B cell (primary cell): ENCODE measurements around the gene GLUD1. TPM values are rescaled to one million over a fixed set of nuclear protein-coding genes. Genes with fewer than 3 reads are reported as not detected.

Experiments
- ATAC-seq: fragments of 200-7000 bp; cut with Tn5 transposase; one replicate; pipeline ENCODE4 v1.10.0; 2021; ENCODE audit warnings: low read depth, mild to moderate bottlenecking, moderate number of reproducible peaks, moderate library complexity
- CTCF ChIA-PET: fragments of 350-600 bp; sonication (Branson Sonifier 250); formaldehyde crosslinking; loops from one replicate; lab custom pipeline; 2021; ENCODE audit warnings: antibody characterized with exemption, inconsistent platforms; lab: Charles Lee
- POLR2A ChIA-PET: fragments of 350-600 bp; sonication (Branson Sonifier 250); formaldehyde crosslinking; loops from one replicate; lab custom pipeline; 2021; ENCODE audit warnings: antibody characterized with exemption; lab: Charles Lee
- DNase-seq: peaks from one replicate; pipeline ENCODE4 v3.0.0; 2013
- H2AFZ ChIP-seq: 2 replicates; pipeline ENCODE4 v1.6.1; 2012; ENCODE audit warnings: mild to moderate bottlenecking, low read depth, low read length; ENCODE audit not compliant: insufficient read depth, poor library complexity, severe bottlenecking
- H3K27ac ChIP-seq, 2 donors: 1 replicate in 1 of 2; 2 replicates in 1 of 2; pipeline ENCODE4 v1.5.1; 2012 to 2013; ENCODE audit warnings: low read length in 2 of 2, mild to moderate bottlenecking in 2 of 2, moderate library complexity in 1 of 2
- H3K27me3 ChIP-seq, 4 experiments: fragments of 200-600 bp in 1 of 4; sonication (generic) in 1 of 4; replicated peaks in 1 of 4; 1 replicate in 2 of 4; 2 replicates in 2 of 4; pipeline versions ENCODE4 v1.6.1 to v1.7.0; 2013 to 2016; ENCODE audit warnings: low read length in 3 of 4, mild to moderate bottlenecking in 2 of 4, mixed read lengths in 1 of 4, moderate library complexity in 1 of 4; ENCODE audit not compliant: insufficient read depth in 4 of 4, control insufficient read depth in 3 of 4; ENCODE audit errors: control extremely low read depth in 1 of 4
- H3K36me3 ChIP-seq, 2 experiments: replicated peaks in 1 of 2; 1 replicate in 1 of 2; 2 replicates in 1 of 2; pipeline versions ENCODE4 v1.6.1 to v1.7.1; 2013; ENCODE audit warnings: low read length in 1 of 2; ENCODE audit not compliant: insufficient read depth in 2 of 2, control insufficient read depth in 1 of 2; ENCODE audit errors: control extremely low read depth in 1 of 2, extremely low read depth in 1 of 2
- H3K4me1 ChIP-seq, 2 donors: fragments of 200-600 bp in 1 of 2; sonication (generic) in 1 of 2; 1 replicate in 1 of 2; 2 replicates in 1 of 2; pipeline versions ENCODE4 v1.5.1 to v1.6.1; 2013 to 2017; ENCODE audit warnings: low read length in 2 of 2; ENCODE audit not compliant: control insufficient read depth in 2 of 2, insufficient read depth in 2 of 2
- H3K4me2 ChIP-seq: replicated peaks from 2 replicates; pipeline ENCODE3; 2012; ENCODE audit warnings: mild to moderate bottlenecking, low read depth, low read length; ENCODE audit not compliant: poor library complexity, severe bottlenecking
- H3K4me3 ChIP-seq, 5 experiments: fragments of 200-600 bp in 1 of 5; sonication (generic) in 1 of 5; 1 replicate in 3 of 5; 2 replicates in 2 of 5; pipeline versions ENCODE4 v1.5.1 to v1.7.0; 2011 to 2016; ENCODE audit warnings: low read length in 4 of 5, mild to moderate bottlenecking in 4 of 5, low read depth in 2 of 5, control low read depth in 1 of 5, moderate library complexity in 1 of 5; ENCODE audit not compliant: insufficient read depth in 1 of 5; ENCODE audit errors: control extremely low read depth in 1 of 5, extremely low read depth in 1 of 5
- H3K79me2 ChIP-seq: fragments of 200-600 bp; sonication (generic); one replicate; pipeline ENCODE4 v1.6.0; 2016; ENCODE audit warnings: low read length; ENCODE audit not compliant: control insufficient read depth, insufficient read depth
- H3K9ac ChIP-seq: fragments of 200-600 bp; sonication (generic); 2 replicates; pipeline ENCODE4 v1.6.1; 2017; ENCODE audit warnings: mild to moderate bottlenecking, low read length, moderate library complexity
- H3K9me3 ChIP-seq, 3 donors: one replicate each; pipeline versions ENCODE4 v1.6.1 to v1.7.1; 2013; ENCODE audit warnings: low read length in 2 of 3; ENCODE audit not compliant: control insufficient read depth in 2 of 3, insufficient read depth in 1 of 3; ENCODE audit errors: control extremely low read depth in 1 of 3
- H4K20me1 ChIP-seq: 2 replicates; pipeline ENCODE4 v1.6.0; 2012; ENCODE audit warnings: mild to moderate bottlenecking, low read length; ENCODE audit not compliant: insufficient read depth, control insufficient read depth, poor library complexity, severe bottlenecking
- H3K27ac Mint-ChIP-seq: one replicate; pipeline ENCODE4 v1.8.0; 2021; ENCODE audit warnings: mixed read lengths
- H3K27me3 Mint-ChIP-seq: one replicate; pipeline ENCODE4 v1.8.0; 2021; ENCODE audit warnings: mixed read lengths
- H3K4me1 Mint-ChIP-seq: one replicate; pipeline ENCODE4 v1.8.0; 2021; ENCODE audit warnings: mixed read lengths
- H3K4me3 Mint-ChIP-seq: one replicate; pipeline ENCODE4 v1.8.0; 2021; ENCODE audit warnings: mixed read lengths
- H3K9me3 Mint-ChIP-seq: one replicate; pipeline ENCODE4 v1.8.0; 2022; ENCODE audit warnings: mixed read lengths; ENCODE audit not compliant: insufficient read depth
- CTCF ChIP-seq: fragments of 200-600 bp; IDR thresholded peaks from one replicate; pipeline ENCODE4 v1.8.0; 2022; ENCODE audit warnings: antibody characterized with exemption, mild to moderate bottlenecking
- EZH2 ChIP-seq: IDR thresholded peaks from 2 replicates; pipeline ENCODE4 v1.6.1; 2012; ENCODE audit warnings: borderline replicate concordance, low read depth, mild to moderate bottlenecking, moderate library complexity, low read length; ENCODE audit not compliant: insufficient read depth, poor library complexity, severe bottlenecking
- WGBS: methylation state at CpG from one replicate; pipeline ENCODE4 v1.1.5; 2013; ENCODE audit warnings: missing lambda C conversion rate; ENCODE audit not compliant: insufficient coverage; 5-methylcytosine and 5-hydroxymethylcytosine counted together
- intact Hi-C: fragments of 100-400 bp; cut with micrococcal nuclease; formaldehyde crosslinking; loops from one replicate; pipeline ENCODE4 v1.10.0; 2022
- polyA plus RNA-seq: library from polyadenylated mRNA; depleted of rRNA; stranded (reverse); fragments of >200 nt; gene quantifications from 2 replicates; pipeline ENCODE4 v1.2.3, GENCODE V29; 2012
- total RNA-seq, 2 donors: library from RNA; stranded (reverse); fragments of 120-200 nt in 1 of 2; gene quantifications; 1 replicate in 1 of 2; 2 replicates in 1 of 2; pipeline versions ENCODE4 v1.2.3 to v1.2.4, GENCODE V29; 2013 to 2022

Gene GLUD1
- total and polyA plus RNA-seq, 2 donors (not counting 1 experiment from before 2014, with no cell fraction given), result 29.6 to 71.5 TPM

DNA sequence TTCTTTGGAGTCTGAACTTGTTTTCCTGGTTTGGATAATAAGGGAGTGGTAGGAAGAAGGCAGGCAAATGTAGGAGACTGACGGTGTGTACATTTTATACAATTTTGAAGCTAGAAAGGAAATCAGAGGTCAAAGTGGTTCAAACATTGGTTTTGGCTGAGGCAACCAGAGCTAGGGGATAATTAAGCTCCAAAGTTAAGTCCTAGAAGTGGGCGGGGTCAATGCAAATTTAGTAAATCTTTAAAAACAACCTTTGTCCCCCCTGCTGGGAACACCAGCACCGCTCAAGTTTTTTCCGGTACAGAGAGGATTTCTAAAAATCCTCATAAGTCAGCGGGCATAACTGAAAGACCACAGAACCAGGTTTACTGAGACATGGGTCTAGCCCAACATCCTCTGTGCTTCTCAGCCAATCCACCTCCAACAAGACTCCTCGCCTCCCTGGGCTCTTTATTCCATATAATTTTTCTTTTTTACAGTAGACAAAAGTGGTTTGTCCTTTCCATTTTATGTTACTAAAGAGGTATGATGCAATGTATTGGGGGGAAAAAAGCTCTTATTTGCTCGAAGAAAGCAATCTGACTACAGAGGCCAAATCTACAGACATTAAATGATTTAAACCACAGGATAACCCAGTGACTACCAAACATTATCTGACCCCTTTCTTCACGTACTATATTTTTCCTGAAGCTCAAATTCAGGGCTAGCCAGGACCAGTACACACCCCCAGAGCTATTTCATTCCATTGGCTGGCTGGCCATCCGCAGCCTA lies 1.6 kb downstream of the GLUD1 start:
- Mint-ChIP-seq H3K27me3 (no peaks in the 10 kb centered on the region), H3K27ac (peak overlapping the region; percentile 92), H3K9me3 (no peaks in the 10 kb centered on the region), H3K4me3 (peak overlapping the region; percentile 96), H3K4me1 (peaks cover 55% of the 10 kb centered on the region)
- peaks cover 77% of the 10 kb centered on the region for H3K79me2 ChIP-seq
- WGBS, result 7% methylated on average over 7 of the region's 9 CpGs
- ChIA-PET CTCF (interaction anchor here (0.7 to 0.9 kb wide), 2 partner anchors 122 to 404 kb away, joined by 3 read pairs; no protein-coding TSS in a partner anchor), POLR2A (no interaction called here)
- intact Hi-C loops, result loop anchor here (10.0 kb wide), 1 partner anchor 112 kb away; no protein-coding TSS in a partner anchor
- H3K4me2 ChIP-seq, result peak overlapping the region; percentile 82
- H4K20me1 ChIP-seq, result peaks cover 33% of the 10 kb centered on the region
- ATAC-seq (no peak), DNase-seq (peak; percentile 35)
- H3K36me3 ChIP-seq, result peaks cover 0 to 1% of the 10 kb centered on the region in 2 experiments
- H3K9me3 ChIP-seq, result no peaks in the 10 kb centered on the region
- H3K27me3 ChIP-seq, result no peaks in the 10 kb centered on the region
- peak overlapping the region; percentile 80 for H3K9ac ChIP-seq
- H2AFZ ChIP-seq, result peak overlapping the region; percentile 81
- H3K4me3 ChIP-seq, result peak overlapping the region; percentile 55 to 79 (median 76)
- H3K27ac ChIP-seq, result peak overlapping the region in 1 of 2 donors; percentile 80
- TF ChIP-seq EZH2, result no peak
- TF ChIP-seq CTCF, result no peak
- peaks cover 26 to 32% of the 10 kb centered on the region in 2 donors for H3K4me1 ChIP-seq

- H4K20me1 ChIP-seq, result peaks cover 40% of the 10 kb centered on the region
- H3K4me2 ChIP-seq, result peak overlapping the region; percentile 82
- Mint-ChIP-seq H3K4me3 (peak overlapping the region; percentile 96), H3K4me1 (peaks cover 59% of the 10 kb centered on the region), H3K9me3 (no peaks in the 10 kb centered on the region), H3K27me3 (no peaks in the 10 kb centered on the region), H3K27ac (peak overlapping the region; percentile 15)
- H3K4me3 ChIP-seq, result peak overlapping the region in 3 of 5 experiments; percentile 69 to 77 (median 76)
- peaks cover 0 to 1% of the 10 kb centered on the region in 2 experiments for H3K36me3 ChIP-seq
- WGBS, result 0% methylated on average over 1 of the region's 7 CpGs
- H2AFZ ChIP-seq, result no peak overlapping the region
- peak overlapping the region in 1 of 2 donors; percentile 2 for H3K27ac ChIP-seq
- H3K79me2 ChIP-seq, result peaks cover 79% of the 10 kb centered on the region
- TF ChIP-seq CTCF, result no peak
- TF ChIP-seq EZH2, result no peak
- ChIA-PET CTCF (interaction anchor here (0.9 kb wide), 1 partner anchor 404 kb away, joined by 3 read pairs; no protein-coding TSS in a partner anchor), POLR2A (no interaction called here)
- no peaks in the 10 kb centered on the region for H3K27me3 ChIP-seq
- no peaks in the 10 kb centered on the region for H3K9me3 ChIP-seq
- ATAC-seq, result no peak
- peaks cover 26 to 32% of the 10 kb centered on the region in 2 donors for H3K4me1 ChIP-seq
- peak; percentile 12 for DNase-seq
- peak overlapping the region; percentile 80 for H3K9ac ChIP-seq
- intact Hi-C loops, result loop anchor here (10.0 kb wide), 1 partner anchor 112 kb away; no protein-coding TSS in a partner anchor
These were observed 2.2 kb downstream of the GLUD1 start for GRCh38 chr10:87092376-87092860.
